ENCODE data around the gene BCAN. TPM values are rescaled to one million over a fixed set of nuclear protein-coding genes. Genes with fewer than 3 reads are reported as not detected.

Gene BCAN
- total and polyA plus RNA-seq, 2 of the 4 experiments (the other 2 are of a cell fraction) = 0.07 TPM; not detected in 1

DNA sequence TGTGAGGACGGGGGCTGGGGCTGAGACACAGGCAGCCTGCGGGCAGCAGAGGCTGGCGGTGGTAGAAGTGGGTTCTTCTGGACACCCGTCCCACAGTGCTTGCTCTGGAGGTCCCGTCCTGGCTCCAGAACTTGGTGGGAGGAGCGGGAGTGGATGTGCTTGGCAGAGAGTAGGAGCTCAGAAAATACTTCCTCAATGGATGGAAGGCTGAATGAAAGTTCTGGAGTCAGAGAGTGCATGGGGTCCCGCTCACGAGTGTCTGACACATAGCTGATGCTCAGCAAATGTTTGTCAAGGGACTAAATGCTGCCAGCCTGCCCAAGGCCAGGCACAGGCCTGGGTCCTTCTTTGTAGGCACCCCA is 48.7 kb downstream of the BCAN start:
- H3K27me3 ChIP-seq (ENCODE audit: control insufficient read depth, insufficient read depth, low read length) = peaks cover 3% of the 10 kb centered on the region; the same call in 1 of the 2 replicates
- no peak overlapping the region for H4K5ac ChIP-seq (ENCODE audit: low read depth, low read length)
- BruUV-seq (replicated peaks) = no TSS peak
- H2AFZ ChIP-seq (replicated peaks; ENCODE audit: low read length, poor library complexity) = no peak overlapping the region
- H3K4ac ChIP-seq (ENCODE audit: low read depth, low read length) = no peak overlapping the region
- peaks cover 6% of the 10 kb centered on the region; the same call in 1 of the 2 replicates for H3K4me1 ChIP-seq (ENCODE audit: control insufficient read depth, insufficient read depth, low read length)
- no peak overlapping the region for H3K14ac ChIP-seq (replicated peaks; ENCODE audit: low read depth, low read length)
- no peak overlapping the region for H2BK20ac ChIP-seq (ENCODE audit: low read depth, low read length)
- H2AK5ac ChIP-seq (ENCODE audit: low read depth, low read length) = no peak overlapping the region
- no peak overlapping the region for H3K4me3 ChIP-seq (ENCODE audit: insufficient read depth, low read depth, low read length)
- no peaks in the 10 kb centered on the region for H3K9me3 ChIP-seq (ENCODE audit: control insufficient read depth, insufficient read depth, low read length)
- no peak overlapping the region for H3K9ac ChIP-seq (ENCODE audit: low read depth, low read length)
- WGBS, 2 experiments (ENCODE audit: extremely low coverage in 2 of 2, insufficient read length in 1 of 2) = 42% methylated on average over 3 of the region's 8 CpGs; no CpG with 5 or more reads in 1 of the 2 experiments
- no peak overlapping the region for H4K8ac ChIP-seq (ENCODE audit: low read depth in 2 of 2, low read length in 2 of 2)
- H2AK9ac ChIP-seq (replicated peaks; ENCODE audit: low read depth, low read length, poor library complexity) = no peak overlapping the region
- dilution Hi-C loops (cut with HindIII; ENCODE audit: low sequenced_read_pairs, unreplicated experiment) = no loop called here
- H4K91ac ChIP-seq (ENCODE audit: insufficient read depth, low read depth, low read length) = no peak overlapping the region
- H3K36me3 ChIP-seq (ENCODE audit: control insufficient read depth, insufficient read depth, low read length) = no peaks in the 10 kb centered on the region
- H3K56ac ChIP-seq (ENCODE audit: extremely low read depth, insufficient read depth, low read length) = no peak overlapping the region
- no peak overlapping the region for H3K18ac ChIP-seq (ENCODE audit: low read depth, low read length)
- in situ Hi-C loops (cut with MboI; ENCODE audit: low sequenced_read_pairs) = loop anchor here (10.0 kb wide), 1 partner anchor 194 kb away; no protein-coding TSS in a partner anchor
- POLR2A ChIA-PET (ENCODE audit: unreplicated experiment) = no interaction called here
- no peaks in the 10 kb centered on the region for H3K79me1 ChIP-seq (ENCODE audit: low read depth in 1 of 2, low read length in 2 of 2)
- no peak overlapping the region for H2BK5ac ChIP-seq (ENCODE audit: low read depth, low read length, poor library complexity, severe bottlenecking)
- no peak overlapping the region for H2BK15ac ChIP-seq (ENCODE audit: low read depth, low read length)
- no peak for DNase-seq
- TF ChIP-seq CHD1 (IDR thresholded peaks at IDR 0.05; ENCODE audit: low read depth, low read length) = no peak
- no peak for TF ChIP-seq SMC3 (IDR thresholded peaks at IDR 0.05; ENCODE audit: low read depth, low read length)
- no peak for TF ChIP-seq POLR2A (IDR thresholded peaks at IDR 0.05; ENCODE audit: low read depth, low read length)
- TF ChIP-seq MAFK (IDR thresholded peaks at IDR 0.05; ENCODE audit: low read depth, low read length) = no peak
- no peak for TF ChIP-seq RFX5 (IDR thresholded peaks at IDR 0.05; ENCODE audit: low read depth, low read length)
- no peak for TF ChIP-seq CTCF (conservative IDR thresholded peaks at IDR 0.05; ENCODE audit: low read depth, low read length)
- no peak for TF ChIP-seq RCOR1 (IDR thresholded peaks at IDR 0.05; ENCODE audit: insufficient replicate concordance, low read length)
- TF ChIP-seq BHLHE40 (IDR thresholded peaks at IDR 0.05; ENCODE audit: low read depth, low read length) = no peak
- TF ChIP-seq CEBPB (IDR thresholded peaks at IDR 0.05; ENCODE audit: low read depth, low read length) = no peak
- no peak for TF ChIP-seq MAZ (IDR thresholded peaks at IDR 0.05; ENCODE audit: borderline replicate concordance, low read depth, low read length)
- TF ChIP-seq, protein P1, sequence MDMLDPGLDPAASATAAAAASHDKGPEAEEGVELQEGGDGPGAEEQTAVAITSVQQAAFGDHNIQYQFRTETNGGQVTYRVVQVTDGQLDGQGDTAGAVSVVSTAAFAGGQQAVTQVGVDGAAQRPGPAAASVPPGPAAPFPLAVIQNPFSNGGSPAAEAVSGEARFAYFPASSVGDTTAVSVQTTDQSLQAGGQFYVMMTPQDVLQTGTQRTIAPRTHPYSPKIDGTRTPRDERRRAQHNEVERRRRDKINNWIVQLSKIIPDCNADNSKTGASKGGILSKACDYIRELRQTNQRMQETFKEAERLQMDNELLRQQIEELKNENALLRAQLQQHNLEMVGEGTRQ (IDR thresholded peaks at IDR 0.05; ENCODE audit: low read depth, low read length) = no peak
- CTCF ChIA-PET = interaction anchor here (0.8 to 5.2 kb wide), 8 partner anchors 9 to 237 kb away, joined by 3 to 104 read pairs (median 8); partner anchors contain the start of genes CRABP2, ISG20L2, METTL25B and NES
- no peak overlapping the region for H3K4me2 ChIP-seq (ENCODE audit: low read depth, low read length)
- H4K20me1 ChIP-seq (ENCODE audit: insufficient read depth, low read length) = no peaks in the 10 kb centered on the region
- no peak for ATAC-seq (ENCODE audit: low read depth)
- no peak overlapping the region for H3K27ac ChIP-seq (ENCODE audit: insufficient read depth, low read length)
- no peak overlapping the region for H2BK120ac ChIP-seq (ENCODE audit: low read depth, low read length)
- intact Hi-C loops (cut with micrococcal nuclease) = no loop called here
- no peak overlapping the region for H3K23ac ChIP-seq (ENCODE audit: low read depth, low read length)
- no peaks in the 10 kb centered on the region for H3K9me1 ChIP-seq (ENCODE audit: insufficient read depth, low read length)

Data from IMR-90 (cell line).